Common myeloid progenitor, CD34-positive (primary cell): ENCODE results near the gene SORCS3.

Source experiments
- CTCF ChIA-PET: fragments of 350-600 bp; sonication (Branson Sonifier 250); formaldehyde crosslinking; loops from one replicate; lab custom pipeline; 2021; ENCODE audit warnings: antibody characterized with exemption; lab: Charles Lee
- POLR2A ChIA-PET: fragments of 350-600 bp; sonication (Branson Sonifier 250); formaldehyde crosslinking; loops from one replicate; lab custom pipeline; 2021; ENCODE audit warnings: antibody characterized with exemption; lab: Charles Lee
- DNase-seq, 3 donors: peaks; one replicate each; pipeline versions ENCODE4 v3.0.0 to v3.0.0-alpha.2; 2013
- H3K27ac ChIP-seq, 2 experiments: 1 replicate in 1 of 2; 2 replicates in 1 of 2; pipeline ENCODE4 v1.7.0; 2013; ENCODE audit warnings: inconsistent platforms in 2 of 2, low read length in 2 of 2, mild to moderate bottlenecking in 2 of 2, low read depth in 1 of 2, moderate library complexity in 1 of 2; ENCODE audit not compliant: severe bottlenecking in 2 of 2, insufficient read depth in 1 of 2, poor library complexity in 1 of 2
- H3K27me3 ChIP-seq, 5 experiments: replicated peaks in 2 of 5; 1 replicate in 3 of 5; 2 replicates in 2 of 5; pipeline versions ENCODE4 v1.6.1 to v1.7.0; 2013; ENCODE audit warnings: low read length in 4 of 5, mild to moderate bottlenecking in 2 of 5, moderate library complexity in 2 of 5, inconsistent platforms in 1 of 5; ENCODE audit not compliant: insufficient read depth in 5 of 5, control insufficient read depth in 4 of 5
- H3K36me3 ChIP-seq, 4 experiments: 1 replicate in 2 of 4; 2 replicates in 2 of 4; pipeline versions ENCODE4 v1.6.1 to v1.7.0; 2013; ENCODE audit warnings: low read length in 3 of 4, control low read depth in 1 of 4, mild to moderate bottlenecking in 1 of 4; ENCODE audit not compliant: control insufficient read depth in 4 of 4, insufficient read depth in 4 of 4
- H3K4me1 ChIP-seq, 4 experiments: 1 replicate in 3 of 4; 2 replicates in 1 of 4; pipeline versions ENCODE4 v1.6.1 to v1.7.1; 2013; ENCODE audit warnings: low read length in 3 of 4, mild to moderate bottlenecking in 3 of 4, control low read depth in 1 of 4, inconsistent platforms in 1 of 4, moderate library complexity in 1 of 4; ENCODE audit not compliant: control insufficient read depth in 4 of 4, insufficient read depth in 4 of 4; ENCODE audit errors: control extremely low read depth in 1 of 4
- H3K4me3 ChIP-seq, 7 experiments: 1 replicate in 4 of 7; 2 replicates in 3 of 7; pipeline versions ENCODE4 v1.5.1 to v1.7.0; 2013; ENCODE audit warnings: mild to moderate bottlenecking in 7 of 7, low read length in 6 of 7, moderate library complexity in 6 of 7, inconsistent platforms in 2 of 7, low read depth in 2 of 7, control low read depth in 1 of 7; ENCODE audit not compliant: insufficient read depth in 4 of 7, control insufficient read depth in 1 of 7; ENCODE audit errors: extremely low read depth in 1 of 7
- H3K9me3 ChIP-seq, 5 experiments: 1 replicate in 4 of 5; 2 replicates in 1 of 5; pipeline versions ENCODE4 v1.6.1 to v1.7.1; 2013; ENCODE audit warnings: low read length in 4 of 5, mild to moderate bottlenecking in 2 of 5, inconsistent platforms in 1 of 5, low read depth in 1 of 5, moderate library complexity in 1 of 5; ENCODE audit not compliant: control insufficient read depth in 4 of 5, insufficient read depth in 2 of 5; ENCODE audit errors: control extremely low read depth in 1 of 5
- WGBS: methylation state at CpG from one replicate; pipeline ENCODE4 v1.1.5; 2013; ENCODE audit not compliant: insufficient coverage; 5-methylcytosine and 5-hydroxymethylcytosine counted together

Gene SORCS3

GRCh38 chr10:104638861-104639589, 2.1 kb upstream of the SORCS3 start:
- peaks cover 7 to 96% (median 44%) of the 10 kb centered on the region in 5 experiments for H3K27me3 ChIP-seq
- H3K9me3 ChIP-seq = peaks cover 0 to 4% (median 0%) of the 10 kb centered on the region in 5 experiments
- no peaks in the 10 kb centered on the region for H3K36me3 ChIP-seq
- H3K27ac ChIP-seq = no peak overlapping the region
- CTCF ChIA-PET = interaction anchor here (0.7 to 1.1 kb wide), 3 partner anchors 13 to 232 kb away, joined by 3 read pairs; no protein-coding TSS in a partner anchor
- DNase-seq = peak in 1 of 3 donors; percentile 19
- WGBS = 3% methylated on average over 39 of the region's 42 CpGs
- peak overlapping the region in 3 of 7 experiments; percentile 41 to 61 (median 53) for H3K4me3 ChIP-seq
- H3K4me1 ChIP-seq = peaks cover 0 to 39% (median 19%) of the 10 kb centered on the region in 4 experiments
- POLR2A ChIA-PET = no interaction called here

- peaks cover 10 to 96% (median 40%) of the 10 kb centered on the region in 5 experiments for H3K27me3 ChIP-seq
Observed at GRCh38 chr10:104639590-104640338, 1.3 kb upstream of the SORCS3 start.

GRCh38 chr10:104640339-104641186, 527 bp upstream of the SORCS3 start:
- Histone ChIP-seq H3K4me1 (peaks cover 0 to 39% (median 19%) of the 10 kb centered on the region in 4 experiments), H3K9me3 (peaks cover 0 to 4% (median 0%) of the 10 kb centered on the region in 5 experiments), H3K27ac (no peak overlapping the region), H3K27me3 (peaks cover 10 to 98% (median 40%) of the 10 kb centered on the region in 5 experiments), H3K36me3 (no peaks in the 10 kb centered on the region), H3K4me3 (peak overlapping the region in 5 of 7 experiments; percentile 1 to 61 (median 41))
- POLR2A ChIA-PET = no interaction called here
- WGBS = 0% methylated on average over 51 of the region's 82 CpGs
- CTCF ChIA-PET = no interaction called here
- peak in 1 of 3 donors; percentile 27 for DNase-seq

More at GRCh38 chr10:104639590-104640338, 1.3 kb upstream of the SORCS3 start:
- H3K36me3 ChIP-seq = no peaks in the 10 kb centered on the region
- peak in 1 of 3 donors; percentile 13 for DNase-seq
- CTCF ChIA-PET = interaction anchor here (1.0 kb wide), 1 partner anchor 233 kb away, joined by 3 read pairs; no protein-coding TSS in a partner anchor
- H3K9me3 ChIP-seq = peaks cover 0 to 4% (median 0%) of the 10 kb centered on the region in 5 experiments
- WGBS = 3% methylated on average over 32 of the region's 40 CpGs
- H3K4me1 ChIP-seq = peaks cover 0 to 39% (median 19%) of the 10 kb centered on the region in 4 experiments
- H3K27ac ChIP-seq = no peak overlapping the region
- POLR2A ChIA-PET = no interaction called here
- peak overlapping the region in 4 of 7 experiments; percentile 31 to 61 (median 47) for H3K4me3 ChIP-seq

GRCh38 chr10:104641937-104642657, 1.0 kb downstream of the SORCS3 start:
- H3K36me3 ChIP-seq = no peaks in the 10 kb centered on the region
- ChIA-PET CTCF (no interaction called here), POLR2A (no interaction called here)
- peaks cover 7 to 98% (median 43%) of the 10 kb centered on the region in 5 experiments for H3K27me3 ChIP-seq
- peaks cover 0 to 4% (median 0%) of the 10 kb centered on the region in 5 experiments for H3K9me3 ChIP-seq
- 0% methylated on average over 22 of the region's 47 CpGs for WGBS
- H3K27ac ChIP-seq = no peak overlapping the region
- peaks cover 0 to 39% (median 19%) of the 10 kb centered on the region in 4 experiments for H3K4me1 ChIP-seq
- H3K4me3 ChIP-seq = peak overlapping the region in 5 of 7 experiments; percentile 6 to 66 (median 51)
- DNase-seq = peak in 1 of 3 donors; percentile 7

- no peak overlapping the region for H3K27ac ChIP-seq
- H3K4me1 ChIP-seq = peaks cover 0 to 39% (median 19%) of the 10 kb centered on the region in 4 experiments
- H3K9me3 ChIP-seq = peaks cover 0 to 4% (median 0%) of the 10 kb centered on the region in 5 experiments
- ChIA-PET CTCF (no interaction called here), POLR2A (no interaction called here)
- 8% methylated on average over 40 of the region's 43 CpGs for WGBS
- peak; percentile 31 to 55 (median 52) for DNase-seq
- no peaks in the 10 kb centered on the region for H3K36me3 ChIP-seq
- H3K27me3 ChIP-seq = peaks cover 8 to 98% (median 40%) of the 10 kb centered on the region in 5 experiments
- H3K4me3 ChIP-seq = peak overlapping the region in 4 of 7 experiments; percentile 19 to 66 (median 52)
Observed at GRCh38 chr10:104642658-104643302, 1.7 kb downstream of the SORCS3 start.

GRCh38 chr10:104643303-104643663, 2.2 kb downstream of the SORCS3 start:
- DNase-seq = no peak
- WGBS = 84% methylated on average over 6 of the region's 11 CpGs
- ChIA-PET POLR2A (no interaction called here), CTCF (no interaction called here)
- no peak overlapping the region for H3K4me3 ChIP-seq
- no peaks in the 10 kb centered on the region for H3K36me3 ChIP-seq
- H3K27ac ChIP-seq = no peak overlapping the region
- H3K27me3 ChIP-seq = peaks cover 10 to 98% (median 38%) of the 10 kb centered on the region in 5 experiments
- peaks cover 0 to 39% (median 19%) of the 10 kb centered on the region in 4 experiments for H3K4me1 ChIP-seq
- peaks cover 0 to 4% (median 0%) of the 10 kb centered on the region in 5 experiments for H3K9me3 ChIP-seq
